HG02798 (cell line): ENCODE data around the gene GORASP1.

Experiments used
- ATAC-seq: cut with Tn5 transposase; IDR thresholded peaks from one replicate; pipeline ENCODE4 v1.9.1; 2021; ENCODE audit warnings: mild to moderate bottlenecking; ENCODE audit not compliant: unreplicated experiment, poor library complexity

The GORASP1 gene

DNA sequence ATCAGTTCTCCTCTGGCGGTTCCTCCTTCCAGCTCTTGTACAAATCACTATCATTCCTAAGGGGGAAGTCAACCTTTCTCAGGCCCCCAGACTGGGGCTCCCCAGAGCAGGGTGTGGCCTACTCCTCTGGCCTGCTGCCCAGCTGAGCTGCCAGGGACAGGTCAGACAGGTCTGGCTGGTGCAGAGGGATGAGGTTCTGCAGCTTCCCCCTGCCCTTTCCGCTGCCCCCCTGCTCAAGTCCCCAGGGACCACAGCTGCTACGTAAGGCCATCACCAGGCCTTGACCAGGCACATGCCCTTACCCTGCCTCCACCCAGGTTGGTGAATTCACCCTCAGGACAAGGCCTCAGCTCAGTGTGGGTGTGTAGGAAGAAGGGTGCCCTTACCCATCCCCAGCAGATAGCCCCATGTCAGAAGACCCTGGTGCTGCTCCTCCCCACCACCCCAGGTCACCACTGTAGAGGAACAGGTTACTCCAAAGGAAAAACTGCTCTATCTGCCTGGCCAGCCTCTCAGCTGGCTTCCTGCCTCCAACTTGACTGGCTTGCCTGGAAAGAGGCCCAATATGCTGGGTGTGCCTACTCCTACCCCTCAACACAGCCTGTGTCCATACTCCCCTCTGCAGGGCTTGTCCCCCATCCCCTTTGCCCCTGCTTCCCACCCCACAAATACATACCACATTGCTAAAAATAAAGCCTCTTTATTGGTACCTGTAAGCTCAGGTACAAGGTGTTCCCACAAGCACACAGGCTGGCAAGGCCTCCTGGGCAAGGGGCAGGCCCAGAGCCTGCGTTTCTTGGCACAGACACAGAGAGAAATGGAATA is 34.0 kb upstream of the GORASP1 start:
- ATAC-seq: no peak

DNA sequence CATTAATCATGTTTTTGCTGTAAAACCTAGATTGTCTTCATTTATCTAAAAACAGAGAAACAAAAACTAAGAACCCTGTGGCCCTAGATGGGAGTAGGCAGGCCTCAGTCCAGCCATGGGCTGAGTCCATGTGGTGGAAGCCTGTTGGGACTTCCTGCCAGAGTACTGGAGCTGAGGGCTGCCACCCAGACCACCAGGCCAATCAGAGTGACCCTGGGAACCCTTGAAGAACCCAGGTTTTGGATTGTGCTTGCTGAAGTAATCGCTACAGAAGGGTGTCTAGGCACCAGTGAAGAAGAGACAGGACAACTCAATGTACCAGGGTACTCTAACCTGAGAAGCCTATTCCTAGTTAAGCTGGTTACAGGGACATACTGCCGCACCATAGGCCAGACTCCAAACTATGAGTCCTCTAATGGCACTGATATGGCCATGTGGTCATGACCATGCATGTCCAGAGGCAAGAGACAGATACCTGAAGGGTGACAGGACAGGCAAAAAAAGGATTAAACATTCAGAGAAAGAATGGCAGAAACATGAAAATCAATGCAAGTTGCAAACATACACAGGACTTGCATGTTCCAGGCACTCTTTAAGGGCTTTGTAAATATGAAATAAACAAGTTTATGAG is 33.0 kb upstream of the GORASP1 start:
- ATAC-seq: no peak

DNA sequence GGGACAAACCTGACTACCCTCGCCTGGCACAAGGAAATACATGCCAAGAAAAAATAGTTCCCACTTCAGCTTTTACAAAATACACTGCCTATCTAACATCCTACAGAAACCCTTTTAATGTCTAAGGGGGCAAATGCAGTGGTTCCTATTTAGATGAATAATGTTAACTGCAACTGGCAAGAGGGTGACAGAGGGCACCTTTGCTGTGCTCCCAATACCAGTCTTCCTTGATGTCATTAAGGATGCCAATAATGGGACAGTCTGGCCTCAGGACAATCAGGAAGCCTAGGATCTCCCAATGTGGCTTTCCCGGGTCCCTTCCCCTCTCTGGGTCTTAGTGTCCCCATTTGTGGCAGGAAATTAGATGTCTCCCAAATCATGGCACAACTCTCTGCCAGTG is 32.0 kb upstream of the GORASP1 start:
- ATAC-seq: no peak

DNA sequence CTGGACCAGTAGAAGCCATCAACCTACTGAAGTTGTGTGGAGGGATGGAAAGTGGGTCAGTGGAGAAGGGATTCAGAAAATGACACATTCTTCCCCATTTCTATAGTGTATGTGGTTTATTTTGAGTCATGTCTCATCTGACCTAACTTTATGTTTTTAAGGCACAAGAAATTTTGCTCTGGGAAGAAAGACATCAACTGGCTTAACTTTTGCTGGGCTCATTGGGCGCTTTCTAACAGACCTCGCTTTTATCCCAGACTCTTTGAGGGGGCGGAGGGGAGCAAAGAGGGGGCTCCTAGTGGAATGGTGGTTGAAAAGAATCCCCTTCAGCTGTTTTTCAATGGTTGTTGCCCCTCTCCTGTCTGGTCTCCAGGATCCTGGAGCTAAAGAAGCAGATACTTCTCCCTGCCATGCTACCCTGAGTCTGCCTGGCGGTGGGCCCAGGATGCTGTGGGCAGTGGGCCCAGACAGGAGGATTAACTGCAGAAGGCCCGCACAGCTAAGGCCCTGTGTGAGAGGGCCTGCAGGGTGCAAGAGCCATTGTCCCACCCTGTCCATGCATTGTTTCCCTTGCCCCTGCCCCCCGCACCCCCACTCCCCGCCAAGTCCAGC is 31.5 kb upstream of the GORASP1 start:
- ATAC-seq: no peak

DNA sequence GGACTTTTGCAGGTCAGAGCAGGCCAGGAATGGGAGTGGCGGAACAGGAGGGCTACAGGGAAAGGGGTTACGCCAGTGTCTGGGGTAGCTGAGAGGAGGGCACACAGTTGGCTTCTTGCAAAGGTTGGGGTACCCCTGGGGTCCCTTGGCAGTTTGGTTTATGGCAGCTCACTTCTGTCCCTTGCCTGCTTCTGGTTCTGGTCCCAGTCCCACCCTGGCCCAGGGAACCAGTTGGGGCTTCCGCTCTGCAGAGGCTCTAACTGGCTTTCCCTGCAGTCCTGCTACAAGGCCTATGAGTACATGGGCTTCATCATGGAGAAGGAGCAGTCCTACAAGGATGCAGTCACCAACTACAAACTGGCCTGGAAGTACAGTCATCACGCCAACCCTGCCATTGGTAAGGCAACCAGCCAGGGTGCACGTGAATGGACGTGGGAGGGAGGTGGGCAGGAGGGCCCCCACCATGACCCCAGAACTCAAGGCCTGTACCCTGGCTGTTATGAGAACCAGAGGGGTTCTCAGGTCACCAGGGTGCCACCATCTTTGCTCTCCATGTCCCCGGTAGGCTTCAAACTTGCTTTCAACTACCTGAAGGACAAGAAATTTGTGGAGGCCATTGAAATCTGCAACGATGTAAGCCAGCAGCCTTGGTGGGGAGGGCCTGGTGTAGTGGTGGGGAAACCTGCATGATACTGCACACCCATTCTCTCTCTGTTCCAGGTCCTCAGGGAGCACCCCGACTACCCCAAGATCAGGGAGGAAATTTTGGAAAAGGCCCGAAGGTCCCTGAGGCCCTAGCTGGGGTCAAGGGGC is 30.8 kb upstream of the GORASP1 start:
- ATAC-seq: no peak

- no peak for ATAC-seq
These were observed 30.1 kb upstream of the GORASP1 start for GRCh38 chr3:39137435-39137936.

- ATAC-seq: no peak
These were observed 29.4 kb upstream of the GORASP1 start for GRCh38 chr3:39136533-39137434.

DNA sequence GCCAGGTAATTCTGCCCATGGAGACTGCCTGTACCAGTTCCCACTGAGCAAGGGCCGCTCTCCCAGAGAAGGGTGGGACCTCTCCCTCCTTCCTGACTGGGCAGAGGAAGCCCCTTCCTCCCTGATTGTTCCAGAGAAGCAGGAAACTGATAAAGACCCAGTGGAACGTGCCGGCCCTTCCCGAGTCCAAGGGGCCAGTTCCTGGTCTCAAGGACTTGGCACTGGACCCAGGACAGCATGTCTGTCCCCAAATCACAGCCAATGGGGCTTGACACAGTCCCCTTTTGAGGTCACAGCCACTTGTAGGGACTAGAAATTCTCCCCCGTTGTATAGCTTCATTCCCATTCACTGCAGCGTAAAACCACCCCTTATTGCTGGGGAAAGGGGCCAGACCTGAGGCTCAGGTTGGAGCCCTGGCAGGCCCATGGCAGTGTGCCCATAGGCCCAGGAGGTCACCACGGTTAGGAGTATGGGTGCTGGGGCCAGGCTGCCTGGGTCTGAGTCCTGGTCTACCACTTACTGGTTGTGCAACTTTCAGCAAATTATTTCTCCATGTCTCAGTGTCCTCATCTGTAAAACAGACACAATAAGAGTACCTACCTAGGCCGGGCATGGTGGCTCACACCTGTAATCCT is 27.9 kb upstream of the GORASP1 start:
- ATAC-seq: no peak

DNA sequence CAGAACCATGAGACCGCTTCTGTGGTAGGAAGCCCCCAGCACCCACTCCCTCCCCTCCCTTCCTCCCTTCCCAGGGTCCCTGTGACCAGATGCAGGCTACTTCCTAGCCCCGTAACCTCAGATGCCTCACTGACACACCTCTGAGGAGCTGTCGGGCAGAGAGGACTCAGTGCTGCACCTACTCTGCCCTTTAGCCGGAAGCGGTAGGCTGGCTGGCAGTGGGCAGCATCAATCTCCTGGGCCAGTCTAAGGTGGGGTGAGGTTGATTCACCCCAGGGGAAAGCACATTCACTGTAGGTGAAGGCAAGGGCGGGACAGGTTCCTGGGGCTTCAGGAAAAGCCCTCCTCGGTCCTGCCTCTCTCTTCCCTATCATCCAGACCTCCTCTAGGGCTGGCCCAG is 26.9 kb upstream of the GORASP1 start:
- ATAC-seq: no peak

GRCh38 chr3:39133822-39134221 is 26.4 kb upstream of the GORASP1 start:
- ATAC-seq: no peak

GRCh38 chr3:39133093-39133490 is 25.7 kb upstream of the GORASP1 start:
- ATAC-seq: no peak

DNA sequence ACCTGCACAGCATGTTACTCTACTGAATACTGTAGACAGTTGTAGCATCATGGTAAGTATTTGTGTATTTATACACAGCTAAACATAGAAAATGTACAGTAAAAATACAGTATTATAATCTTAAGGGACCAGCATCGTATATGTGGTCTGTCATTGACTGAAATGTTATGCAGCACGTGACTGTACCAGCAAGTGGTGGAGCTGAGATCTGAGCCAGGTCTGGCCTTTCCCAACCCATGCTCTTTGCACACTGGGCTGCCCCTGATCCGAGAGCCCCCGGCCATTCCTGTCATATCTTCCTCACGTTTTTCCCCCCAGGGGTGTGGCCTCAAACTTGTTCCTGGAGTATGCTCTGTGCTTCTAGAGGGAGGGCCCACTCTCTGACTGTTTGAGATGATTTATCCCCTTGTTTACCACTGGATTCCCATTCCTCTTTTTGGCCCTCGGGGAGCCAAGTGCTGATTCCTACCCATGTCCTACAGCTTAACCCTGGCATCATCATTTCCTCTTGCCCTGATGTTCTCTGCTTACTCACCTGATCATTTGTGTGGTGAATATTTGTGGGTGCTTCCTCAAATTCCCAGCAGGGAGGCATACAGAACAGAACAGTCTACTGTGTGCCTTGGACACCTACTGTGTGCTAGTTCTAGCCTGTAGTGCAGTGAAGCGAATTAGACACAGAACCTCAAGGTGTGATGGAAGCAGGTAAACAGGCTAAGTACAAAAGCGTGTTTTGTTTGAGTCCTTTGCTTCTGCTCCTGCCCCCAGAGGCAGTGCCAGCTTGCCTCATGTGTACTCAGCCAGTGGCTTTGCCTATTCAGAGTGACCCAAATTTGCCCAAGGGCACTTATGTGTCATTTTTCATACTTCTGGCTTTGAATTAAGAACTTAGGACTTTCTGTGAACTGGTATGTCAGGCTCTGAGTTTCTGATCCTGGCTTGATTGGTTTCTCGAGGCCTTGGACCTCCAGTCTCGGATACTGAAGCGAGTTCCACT is 25.0 kb upstream of the GORASP1 start:
- no peak for ATAC-seq

DNA sequence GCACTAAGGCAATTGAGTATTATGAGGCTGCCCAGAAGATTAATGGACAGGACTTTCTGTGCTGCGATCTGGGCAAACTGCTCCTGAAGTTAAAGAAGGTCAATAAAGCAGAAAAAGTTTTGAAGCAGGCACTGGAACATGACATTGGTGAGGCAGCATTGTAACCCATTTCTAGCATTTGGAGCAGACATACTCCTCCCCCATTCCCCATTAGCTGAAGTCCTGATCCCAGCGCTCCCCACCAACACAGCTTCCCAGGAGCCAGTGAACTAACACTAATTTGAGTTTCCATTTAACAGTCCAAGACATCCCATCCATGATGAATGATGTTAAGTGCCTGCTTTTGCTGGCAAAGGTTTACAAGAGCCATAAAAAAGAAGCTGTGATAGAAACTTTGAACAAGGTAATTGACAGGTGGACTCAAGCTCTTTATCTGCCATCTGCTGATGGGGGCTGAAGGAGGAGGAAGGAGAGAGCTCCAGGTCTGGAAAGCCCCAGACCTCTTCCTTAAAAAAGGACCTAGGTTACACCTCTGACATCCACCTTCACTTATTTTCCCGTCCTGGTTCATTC is 23.4 kb upstream of the GORASP1 start:
- no peak for ATAC-seq

DNA sequence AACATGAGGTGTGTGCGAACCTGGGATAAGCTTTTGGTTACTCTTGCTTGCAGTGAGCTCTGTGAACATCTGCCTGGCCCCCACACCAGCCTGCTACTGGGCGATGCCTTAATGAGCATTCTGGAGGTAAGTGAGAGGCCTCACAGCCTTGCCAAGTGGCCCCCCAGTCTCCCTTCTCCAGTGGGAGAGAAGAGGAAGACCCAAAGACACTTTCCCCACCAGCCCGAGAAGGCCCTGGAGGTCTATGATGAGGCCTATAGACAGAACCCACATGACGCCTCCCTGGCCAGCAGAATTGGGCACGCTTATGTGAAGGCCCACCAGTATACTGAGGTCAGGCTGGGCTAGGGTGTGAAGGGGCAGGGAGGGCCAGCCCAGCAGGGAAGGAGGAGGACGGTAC is 22.6 kb upstream of the GORASP1 start:
- no peak for ATAC-seq

GRCh38 chr3:39128951-39129350 is 21.5 kb upstream of the GORASP1 start:
- no peak for ATAC-seq

GRCh38 chr3:39127908-39128304 is 20.5 kb upstream of the GORASP1 start:
- no peak for ATAC-seq

- no peak for ATAC-seq
These were observed 20.0 kb upstream of the GORASP1 start for GRCh38 chr3:39127269-39127907.
